ENCODE results near the gene FRMD4A.
"Not testable (repeated sequence)": the region's sequence is repeated elsewhere in the genome, so short reads cannot be mapped to it uniquely, and the experiment has no call there.

Gene FRMD4A

DNA sequence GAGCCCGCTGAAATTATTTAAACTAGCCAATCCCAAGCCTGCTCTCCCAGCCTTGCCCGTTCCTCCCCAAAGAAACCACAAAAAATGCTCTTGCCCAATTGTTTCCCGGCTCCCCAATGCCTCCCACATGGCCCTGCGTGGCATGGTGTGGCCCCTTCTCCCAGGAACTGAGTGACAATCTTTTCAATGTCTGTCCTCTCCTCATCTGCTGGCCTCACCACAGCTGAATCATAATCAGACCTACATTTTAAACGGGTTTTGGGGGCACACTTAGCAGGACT, 542.5 kb downstream of the FRMD4A start:
- no peak for DNase-seq (ENCODE audit: low spot score)

DNA sequence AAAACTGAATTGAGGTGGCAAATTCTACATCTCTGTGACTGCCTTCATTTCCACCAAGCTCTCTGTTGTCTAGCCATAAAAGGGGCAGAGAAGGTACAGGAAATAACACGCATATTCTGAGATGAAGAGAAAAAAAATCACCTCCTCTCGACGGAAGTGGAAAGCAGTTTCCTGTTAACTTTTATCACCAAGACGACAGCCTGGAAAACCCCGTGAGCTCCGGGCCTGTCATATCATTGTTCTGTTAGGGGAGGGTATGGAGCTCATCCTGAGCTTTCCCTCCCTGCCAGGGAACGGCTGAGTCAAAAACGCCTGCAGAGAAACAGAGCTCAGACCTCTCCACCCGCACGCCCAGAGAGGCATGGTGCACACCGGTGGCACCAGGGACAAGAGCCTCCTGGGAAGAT, 543.7 kb downstream of the FRMD4A start:
- DNase-seq (ENCODE audit: low spot score) = peak; percentile 88

- peak; percentile 70 for DNase-seq (ENCODE audit: low spot score)
These were observed 546.7 kb downstream of the FRMD4A start for GRCh38 chr10:13784067-13784466.

GRCh38 chr10:13779748-13780147, 551.0 kb downstream of the FRMD4A start:
- no peak for DNase-seq (ENCODE audit: low spot score)

DNA sequence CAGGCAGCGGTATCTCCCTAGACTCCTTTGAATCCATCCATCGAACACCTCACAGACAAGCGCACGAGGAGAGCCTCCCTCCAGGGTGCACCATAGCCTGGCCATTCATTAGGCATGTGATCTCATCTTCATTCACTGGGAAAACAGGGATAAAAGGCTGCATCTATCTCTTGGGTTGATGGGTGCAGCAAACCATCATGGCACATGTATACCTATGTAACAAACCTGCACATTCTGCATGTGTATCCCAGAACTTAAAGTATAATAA, 552.1 kb downstream of the FRMD4A start:
- not testable (repeated sequence) for DNase-seq (ENCODE audit: low spot score)

DNA sequence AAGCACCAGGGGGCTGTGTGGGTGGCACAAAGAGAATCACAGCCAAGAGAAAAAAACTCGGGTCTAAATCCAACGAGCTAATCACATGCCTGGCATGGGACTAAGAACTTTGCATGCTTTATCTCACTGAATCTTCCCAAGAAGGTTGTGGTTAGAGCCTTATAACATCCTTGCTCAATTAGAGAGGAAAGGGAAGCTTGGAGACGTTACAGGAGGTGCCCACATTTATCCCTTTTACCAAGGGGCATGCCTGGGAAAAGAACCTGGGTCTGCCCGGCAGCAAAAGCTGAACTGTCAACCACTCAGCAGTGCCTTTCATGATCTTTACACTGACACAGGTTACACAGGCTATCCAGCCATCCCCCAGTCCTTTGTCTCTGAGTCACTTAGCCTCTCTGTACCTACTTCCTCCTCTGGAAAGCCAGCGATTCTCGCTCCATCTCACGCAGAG, 553.8 kb downstream of the FRMD4A start:
- DNase-seq (ENCODE audit: low spot score) = no peak

GRCh38 chr10:13775786-13776775, 554.6 kb downstream of the FRMD4A start:
- DNase-seq (ENCODE audit: low spot score) = no peak

DNA sequence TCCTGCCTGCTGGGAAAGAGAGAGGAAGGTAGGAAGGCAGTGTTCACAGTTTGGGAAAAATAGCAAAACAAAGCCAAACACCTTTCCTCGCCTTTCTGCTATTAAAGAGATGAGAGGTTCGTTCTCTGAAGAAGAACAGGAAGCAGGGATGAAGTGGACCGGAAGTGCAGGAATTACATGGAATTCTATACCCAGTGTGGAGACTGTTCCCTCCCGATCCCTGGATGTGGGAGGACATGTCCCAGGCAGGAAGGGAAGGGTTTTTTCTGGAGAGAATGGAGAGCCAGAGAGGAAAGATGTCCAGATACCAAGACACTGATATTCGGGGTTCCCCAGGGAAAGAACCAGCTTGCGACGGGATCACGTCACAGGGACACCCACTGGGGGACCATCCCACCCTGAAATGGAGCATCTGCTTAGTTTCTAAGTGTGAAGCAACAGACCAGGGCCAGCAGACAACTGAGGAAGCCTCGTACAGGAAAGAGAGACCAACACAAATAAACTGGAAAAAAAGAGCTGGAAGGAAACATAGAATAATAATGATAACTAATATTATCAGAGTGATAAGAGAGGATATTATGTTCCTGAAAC, 556.3 kb downstream of the FRMD4A start:
- DNase-seq (ENCODE audit: low spot score) = no peak

- no peak for DNase-seq (ENCODE audit: low spot score)
These were observed 557.1 kb downstream of the FRMD4A start for GRCh38 chr10:13773496-13774170.

DNA sequence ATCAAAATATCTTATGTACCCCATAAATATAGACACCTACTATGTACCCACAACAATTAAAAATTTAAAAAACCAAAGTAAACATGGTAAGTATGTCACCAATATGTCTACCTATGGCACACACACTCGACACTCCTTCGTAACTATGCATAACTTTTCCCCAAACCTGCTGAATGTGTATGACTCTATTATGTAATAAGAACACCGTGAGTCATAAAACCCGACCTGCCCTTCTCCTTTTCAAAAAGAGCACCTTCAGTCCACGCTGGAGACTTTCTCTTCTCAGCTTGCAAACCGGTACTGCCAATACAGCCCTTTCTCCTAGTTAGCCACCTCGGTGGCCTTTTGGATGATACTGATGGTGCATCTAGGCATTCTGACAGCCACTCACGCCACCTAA, 557.7 kb downstream of the FRMD4A start:
- no peak for DNase-seq (ENCODE audit: low spot score)

- DNase-seq (ENCODE audit: low spot score) = no peak
These were observed 558.7 kb downstream of the FRMD4A start for GRCh38 chr10:13771992-13772391.

DNA sequence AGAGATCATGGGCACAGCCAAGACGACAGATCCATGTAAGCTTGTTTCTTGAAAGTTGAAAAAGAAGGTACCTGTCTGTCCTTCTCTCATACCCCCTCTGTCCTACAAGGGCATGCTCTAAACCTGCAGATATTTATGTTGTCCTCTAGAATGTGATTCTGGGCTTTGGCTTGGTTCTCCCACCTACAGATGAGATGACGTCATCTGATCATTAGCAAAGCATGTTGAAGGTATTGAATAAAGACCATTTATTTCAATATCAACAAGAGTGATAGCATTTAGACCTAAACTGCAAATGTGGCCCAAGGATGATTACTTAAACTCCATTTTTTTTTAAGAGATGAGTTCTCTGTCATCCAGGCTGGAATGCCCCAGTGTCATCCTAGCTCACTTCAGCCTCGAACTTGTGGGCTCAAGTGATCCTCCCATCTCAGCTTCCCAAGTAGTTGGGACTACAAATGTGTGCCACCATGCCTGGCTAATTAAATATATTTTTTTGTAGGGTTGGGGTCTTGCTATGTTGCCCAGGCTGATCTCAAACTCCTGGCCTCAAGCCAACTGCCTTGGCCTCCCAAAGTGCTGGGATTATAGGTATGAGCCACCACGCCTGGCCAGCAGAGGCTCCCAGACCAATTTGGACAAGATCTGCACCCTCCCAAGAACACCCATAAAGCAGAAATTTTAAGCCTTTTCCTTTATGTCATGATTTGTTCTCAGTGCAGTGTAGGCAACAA, 559.8 kb downstream of the FRMD4A start:
- DNase-seq (ENCODE audit: low spot score) = no peak

GRCh38 chr10:13769946-13770345, 560.8 kb downstream of the FRMD4A start:
- DNase-seq (ENCODE audit: low spot score) = no peak

GRCh38 chr10:13767676-13768178, 563.0 kb downstream of the FRMD4A start:
- no peak for DNase-seq (ENCODE audit: low spot score)

DNA sequence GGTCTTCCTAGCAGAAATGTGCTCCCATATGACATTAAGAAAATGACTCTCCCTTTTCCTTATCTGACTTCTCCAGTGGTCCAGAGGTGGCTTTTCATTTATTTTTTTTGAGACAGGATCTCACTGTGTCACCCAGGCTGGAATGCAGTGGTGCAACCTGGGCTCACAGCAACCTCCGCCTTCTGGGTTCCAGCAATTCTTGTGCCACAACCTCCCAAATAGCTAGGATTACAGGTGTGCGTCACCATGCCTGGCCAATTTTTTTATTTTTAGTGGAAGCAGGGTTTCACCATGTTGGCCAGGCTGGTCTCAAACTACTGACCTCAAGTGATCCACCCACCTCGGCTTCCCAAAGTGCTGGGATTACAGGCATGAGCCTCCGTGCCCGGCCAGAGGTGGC, 563.6 kb downstream of the FRMD4A start:
- DNase-seq (ENCODE audit: low spot score) = not testable (repeated sequence)

DNA sequence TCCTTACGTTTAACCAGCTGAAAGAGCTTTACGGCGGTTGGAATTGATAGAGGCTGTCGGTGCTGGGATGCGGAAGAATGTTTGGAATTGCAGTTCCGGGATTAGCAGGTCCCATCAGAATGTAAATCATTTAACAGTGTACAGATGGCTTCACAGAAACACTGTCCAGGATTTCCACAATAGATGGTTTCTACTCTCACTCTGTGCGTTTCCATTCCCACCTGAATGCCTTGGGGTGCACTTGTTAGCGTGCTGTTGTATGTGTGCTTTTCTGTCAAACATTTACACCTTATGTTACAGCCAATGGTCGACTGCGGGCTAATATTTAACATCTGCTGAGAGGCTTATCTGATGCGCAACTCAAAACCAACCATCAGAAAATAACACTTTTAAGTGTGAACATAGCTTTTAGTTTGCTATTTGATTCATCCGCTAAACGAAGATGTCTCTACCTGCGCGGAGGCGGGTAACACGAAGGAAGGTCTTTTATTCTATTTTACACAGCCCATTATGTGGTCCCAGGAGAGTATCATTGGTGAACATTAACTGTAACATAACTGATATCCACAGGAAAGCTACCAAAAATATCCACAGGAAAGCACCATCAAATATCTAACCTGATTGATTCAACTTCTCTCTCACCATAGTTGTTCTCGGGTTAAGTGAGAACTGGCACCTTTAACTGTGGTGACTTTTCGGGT, 564.9 kb downstream of the FRMD4A start:
- no peak for DNase-seq (ENCODE audit: low spot score)

DNA sequence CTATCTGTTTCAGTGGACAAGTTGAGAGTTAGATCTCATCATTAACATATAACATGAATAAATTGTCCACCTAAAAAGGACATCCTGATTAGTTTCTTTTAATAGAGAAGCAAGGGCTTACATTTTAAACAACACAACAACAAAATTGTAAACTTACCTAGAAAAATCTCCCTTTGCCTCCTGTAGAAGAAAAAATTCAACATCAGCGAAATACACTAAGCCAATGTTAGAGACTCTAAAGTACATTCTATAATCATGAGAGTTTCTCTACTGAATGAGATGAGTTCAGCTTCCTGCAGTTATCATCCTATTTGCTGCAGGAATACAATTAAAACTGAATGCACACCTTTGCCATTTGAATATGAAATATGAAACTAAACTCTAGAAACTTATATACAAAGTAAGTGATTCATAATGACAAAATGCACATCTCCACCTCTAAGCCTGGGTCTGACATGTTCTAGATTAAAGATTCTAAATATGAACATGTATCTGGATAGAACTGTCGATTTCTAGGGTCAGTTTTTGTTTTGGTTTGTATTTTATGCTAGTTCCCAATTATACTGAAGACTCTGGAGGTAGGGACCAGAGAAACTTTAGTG, 569.1 kb downstream of the FRMD4A start:
- no peak for DNase-seq (ENCODE audit: low spot score)

GRCh38 chr10:13759168-13759567, 571.6 kb downstream of the FRMD4A start:
- no peak for DNase-seq (ENCODE audit: low spot score)

DNA sequence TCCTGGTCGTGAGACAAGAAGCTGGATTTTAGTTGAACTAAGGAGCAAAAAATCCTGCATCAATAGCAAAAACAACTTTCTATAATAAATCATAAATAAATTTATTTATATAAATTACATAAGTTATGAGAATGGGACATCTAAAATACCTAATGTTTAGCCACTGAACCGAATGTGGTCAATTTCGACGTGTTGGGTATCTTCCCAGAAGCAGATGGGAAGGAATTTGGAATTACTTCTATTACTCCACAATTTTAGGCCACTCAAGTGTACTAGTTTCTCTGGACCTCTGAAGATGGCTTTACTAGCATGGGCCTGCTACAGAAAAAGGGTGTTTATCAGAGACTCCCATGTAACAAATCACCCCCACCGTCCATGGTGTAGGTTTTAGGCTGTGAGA, 572.0 kb downstream of the FRMD4A start:
- DNase-seq (ENCODE audit: low spot score) = no peak

DNA sequence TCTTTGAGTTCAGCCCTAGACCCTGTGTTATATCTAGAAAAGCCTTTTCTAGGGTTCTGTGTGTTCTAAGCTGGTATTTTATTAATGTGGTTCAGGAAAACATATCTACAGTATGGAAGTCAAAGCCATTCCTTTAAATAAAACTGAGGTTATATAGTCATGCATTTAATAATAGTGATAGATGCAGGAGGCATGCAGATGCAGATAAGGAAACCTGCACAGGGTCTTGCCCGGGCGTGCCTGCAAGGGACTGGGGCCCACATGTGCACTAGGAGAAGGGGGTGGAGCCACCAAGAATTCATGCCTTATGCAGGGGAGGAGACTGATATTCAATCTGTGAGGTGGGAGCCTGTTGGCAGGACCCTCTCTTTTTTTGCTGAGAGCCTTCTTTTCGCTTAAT, 572.4 kb downstream of the FRMD4A start:
- DNase-seq (ENCODE audit: low spot score) = no peak

GRCh38 chr10:13754277-13754676, 576.4 kb downstream of the FRMD4A start:
- DNase-seq (ENCODE audit: low spot score) = no peak

All from CD4-positive, alpha-beta T cell treated with Interleukin-15 for 4 hours (primary cell).